ENCODE data around the gene LRRC49. TPM values are rescaled to one million over a fixed set of nuclear protein-coding genes. Genes with fewer than 3 reads are reported as not detected.

Gene LRRC49
- total and polyA plus RNA-seq, 2 of the 13 experiments (the other 11 are each of a cell fraction or from before 2014, with no cell fraction given): 0.57 to 1.00 TPM

DNA sequence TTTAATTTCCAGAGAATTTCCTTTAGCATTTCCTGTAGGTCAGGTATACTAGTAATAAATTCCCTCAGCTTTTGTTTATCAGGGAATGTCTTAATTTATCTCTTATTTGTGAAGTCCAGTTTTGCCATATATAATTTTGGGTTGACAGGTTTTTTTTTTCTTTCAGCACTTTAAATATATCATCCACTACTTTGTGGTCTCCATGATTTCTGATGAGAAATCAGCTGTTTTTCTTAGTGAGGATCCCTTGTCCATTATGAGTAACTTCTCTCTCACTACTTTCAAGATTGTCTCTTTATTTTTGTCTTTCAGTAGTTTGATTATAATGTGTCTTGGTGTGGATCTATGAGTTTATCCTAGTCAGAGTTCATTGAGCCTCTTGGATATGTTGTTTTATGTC is 105.7 kb downstream of the LRRC49 start (continued):
- TF ChIP-seq ZEB1 (IDR thresholded peaks at IDR 0.05; ENCODE audit: insufficient replicate concordance, low read depth) (no peak), SKIL (CRISPR knock-in tag; IDR thresholded peaks at IDR 0.05; ENCODE audit: borderline replicate concordance) (no peak)
- TF ChIP-seq, protein P1, sequence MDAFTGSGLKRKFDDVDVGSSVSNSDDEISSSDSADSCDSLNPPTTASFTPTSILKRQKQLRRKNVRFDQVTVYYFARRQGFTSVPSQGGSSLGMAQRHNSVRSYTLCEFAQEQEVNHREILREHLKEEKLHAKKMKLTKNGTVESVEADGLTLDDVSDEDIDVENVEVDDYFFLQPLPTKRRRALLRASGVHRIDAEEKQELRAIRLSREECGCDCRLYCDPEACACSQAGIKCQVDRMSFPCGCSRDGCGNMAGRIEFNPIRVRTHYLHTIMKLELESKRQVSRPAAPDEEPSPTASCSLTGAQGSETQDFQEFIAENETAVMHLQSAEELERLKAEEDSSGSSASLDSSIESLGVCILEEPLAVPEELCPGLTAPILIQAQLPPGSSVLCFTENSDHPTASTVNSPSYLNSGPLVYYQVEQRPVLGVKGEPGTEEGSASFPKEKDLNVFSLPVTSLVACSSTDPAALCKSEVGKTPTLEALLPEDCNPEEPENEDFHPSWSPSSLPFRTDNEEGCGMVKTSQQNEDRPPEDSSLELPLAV (CRISPR knock-in tag; conservative IDR thresholded peaks at IDR 0.05; ENCODE audit: low read depth): no peak

- H4K20me1 ChIP-seq (ENCODE audit: insufficient read depth, low read length): no peaks in the 10 kb centered on the region
- no peaks in the 10 kb centered on the region for H3K27me3 ChIP-seq (ENCODE audit: control insufficient read depth in 1 of 2, insufficient read depth in 2 of 2, low read length in 2 of 2)
- H3K36me3 ChIP-seq (replicated peaks in 1 of 2; ENCODE audit: control insufficient read depth in 1 of 2, insufficient read depth in 2 of 2, low read length in 2 of 2): no peaks in the 10 kb centered on the region
- no TSS peak for BruUV-seq (replicated peaks)
- H3K27ac ChIP-seq (ENCODE audit: extremely low read length, insufficient read depth, low read length): no peak overlapping the region
- no peak overlapping the region for H3K9ac ChIP-seq (ENCODE audit: insufficient read depth, low read depth, low read length)
- no peak for TF ChIP-seq ZNF512B (CRISPR knock-in tag; IDR thresholded peaks at IDR 0.05; ENCODE audit: borderline replicate concordance)
- TF ChIP-seq ZBTB8A (CRISPR knock-in tag; IDR thresholded peaks at IDR 0.05; ENCODE audit: borderline replicate concordance, low read depth): no peak
- H3K9me3 ChIP-seq (ENCODE audit: low read length): no peaks in the 10 kb centered on the region
- WGBS (ENCODE audit: low lambda C conversion rate): 10% methylated on average over 1 of the region's 1 CpG
- no peak overlapping the region for H3K4me3 ChIP-seq (replicated peaks in 1 of 3; ENCODE audit: insufficient read depth in 1 of 3, low read depth in 2 of 3, low read length in 3 of 3)
- no peaks in the 10 kb centered on the region for H3K79me2 ChIP-seq (ENCODE audit: insufficient read depth, low read length)
- in situ Hi-C loops (cut with HindIII; ENCODE audit: extremely low pct_ligation_motif_present, low pct_unique_long_range_greater_than_20kb) (no loop called here), intact Hi-C loops (cut with micrococcal nuclease; ENCODE audit: unreplicated experiment) (no loop called here)
- FAIRE-seq: no peak
- no peak for DNase-seq (ENCODE audit: low spot score)
- ATAC-seq: no peak
- ChIA-PET CTCF (ENCODE audit: low intra/inter-chr PET ratio, low total read pairs) (no interaction called here), POLR2A (no interaction called here)
- H3K4me2 ChIP-seq (ENCODE audit: low read depth, low read length): no peak overlapping the region
- H2AFZ ChIP-seq (ENCODE audit: low read length): no peak overlapping the region
- H3K4me1 ChIP-seq (ENCODE audit: insufficient read depth, low read length): no peaks in the 10 kb centered on the region
Observed at GRCh38 chr15:71002316-71002715, 109.7 kb downstream of the LRRC49 start.

Measured in HepG2 (cell line).